HG02884 (cell line): ENCODE results near the gene SCFD2.

Experiments used
- ATAC-seq: cut with Tn5 transposase; IDR thresholded peaks from one replicate; pipeline ENCODE4 v1.9.1; 2021; ENCODE audit warnings: mild to moderate bottlenecking, moderate library complexity; ENCODE audit not compliant: unreplicated experiment

Gene SCFD2

DNA sequence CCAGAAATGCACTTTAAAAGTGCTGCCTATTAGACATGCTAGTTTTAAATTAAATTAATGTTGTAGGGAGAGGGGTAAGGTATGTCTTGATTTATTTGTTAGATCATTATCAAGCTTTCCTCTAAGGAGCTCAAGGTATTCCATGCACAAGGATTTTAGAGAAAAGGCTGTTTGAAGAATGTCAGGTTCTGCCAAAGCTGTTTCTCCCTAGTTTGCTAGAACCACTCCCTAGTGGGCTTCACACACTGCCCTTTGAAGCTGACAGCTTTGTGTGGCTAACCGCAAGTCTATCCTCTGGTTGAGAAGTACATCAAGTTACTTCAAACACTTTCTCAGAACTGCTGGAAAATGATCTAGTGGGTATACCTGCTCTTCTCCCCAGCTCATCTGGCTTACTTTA is 471.4 kb downstream of the SCFD2 start:
- ATAC-seq, result no peak

DNA sequence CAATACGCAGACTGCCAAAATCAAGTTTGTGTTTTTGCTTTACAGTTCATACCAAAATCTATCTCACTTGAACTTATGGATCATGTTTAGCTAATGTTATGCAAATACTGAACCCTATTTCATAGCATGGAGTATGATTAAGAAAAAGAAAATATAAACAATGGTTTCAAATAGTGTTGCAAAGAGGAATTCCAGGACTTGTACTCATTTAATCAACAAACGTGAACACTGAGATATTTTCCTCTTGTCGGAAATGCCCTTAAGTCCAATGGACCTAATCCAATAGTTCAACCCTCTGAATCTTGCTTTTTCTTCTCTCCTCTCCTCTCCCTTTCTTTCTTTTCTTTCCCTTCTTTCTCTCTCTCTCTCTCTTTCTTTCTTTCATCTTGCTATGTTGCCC is 473.0 kb downstream of the SCFD2 start:
- no peak for ATAC-seq

DNA sequence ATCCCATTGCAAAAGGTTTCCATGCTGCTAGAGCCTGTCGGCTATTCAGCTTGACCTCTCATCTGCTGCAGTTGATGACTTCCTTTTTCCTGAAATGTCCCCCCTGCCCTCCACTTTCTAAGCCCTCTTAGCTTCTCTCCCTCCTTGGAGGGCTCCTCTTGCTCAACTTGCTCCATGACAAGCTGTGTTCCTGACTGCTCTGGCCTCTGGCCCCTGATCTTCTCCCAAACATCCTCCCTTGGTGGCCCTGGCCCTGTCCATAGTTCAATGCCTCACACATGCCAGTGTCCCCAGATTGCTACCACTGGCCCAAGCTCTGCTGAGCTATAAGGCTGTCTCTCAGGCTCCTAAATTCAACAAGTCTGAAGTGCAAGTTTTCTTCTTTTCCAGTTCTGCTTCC is 474.1 kb downstream of the SCFD2 start:
- no peak for ATAC-seq

DNA sequence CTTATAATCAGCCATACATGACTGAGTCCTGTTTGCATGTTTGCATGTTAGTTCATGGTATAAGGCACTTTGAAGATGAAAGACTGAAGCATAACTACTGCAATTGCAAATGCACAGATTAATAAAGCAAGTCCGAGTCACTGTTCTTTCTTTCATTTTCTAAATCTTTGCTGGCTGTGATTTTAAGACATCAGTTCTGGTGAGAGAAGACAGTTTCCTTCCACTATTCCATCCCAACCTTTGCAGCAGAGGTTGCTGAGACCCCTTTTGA is 475.4 kb downstream of the SCFD2 start:
- ATAC-seq, result no peak

DNA sequence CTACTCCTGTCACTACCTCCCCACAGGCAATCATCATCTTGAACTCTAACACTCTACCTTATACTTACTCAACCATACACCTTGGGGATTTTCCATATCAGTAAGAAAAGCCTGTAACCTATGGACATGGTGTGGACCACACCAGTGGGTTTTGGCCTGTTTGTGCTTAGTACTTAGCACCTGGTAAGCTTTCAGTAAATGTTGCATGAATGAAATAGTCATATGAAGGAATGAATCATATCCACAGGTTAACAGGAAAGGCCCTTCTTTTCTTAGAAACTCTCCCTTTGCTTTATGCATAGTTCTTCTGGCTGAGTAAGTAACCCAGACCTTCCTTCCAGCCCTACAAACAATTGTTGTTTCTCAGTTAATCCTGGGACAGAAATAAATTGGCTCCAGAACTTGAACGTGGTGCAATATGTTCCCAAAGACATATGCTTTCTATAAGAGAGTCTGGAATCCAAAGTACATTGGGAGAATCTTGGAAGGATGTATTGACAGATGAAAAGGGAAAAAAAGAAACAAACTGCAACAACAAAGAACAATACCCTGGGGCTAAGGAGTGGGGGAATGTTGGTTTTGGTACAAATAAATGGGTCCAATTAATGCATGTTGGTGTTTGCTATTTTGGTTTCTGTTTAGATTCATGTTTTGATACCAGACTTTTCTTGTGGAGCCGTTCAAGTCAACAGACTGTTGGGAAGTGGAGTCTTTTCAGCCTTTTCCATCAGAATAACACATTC is 475.9 kb downstream of the SCFD2 start:
- ATAC-seq, result no peak

DNA sequence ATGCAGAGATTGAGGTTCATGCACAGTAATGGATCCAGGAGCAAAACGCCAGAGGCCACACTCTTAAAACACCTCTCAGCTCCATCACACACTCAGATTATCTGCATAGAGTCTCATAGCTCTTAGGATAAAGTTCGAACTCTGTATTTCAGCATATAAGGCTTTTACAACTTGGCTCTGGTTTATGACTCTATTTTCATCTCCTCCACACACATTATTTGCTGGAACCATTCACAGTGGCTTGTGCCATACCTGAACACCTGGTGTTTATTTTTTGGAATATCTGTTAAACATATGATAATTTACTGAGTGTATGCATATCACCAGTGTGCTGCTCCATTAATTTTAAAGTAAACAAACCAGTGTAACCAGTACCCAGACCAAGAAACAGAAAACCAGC is 476.5 kb downstream of the SCFD2 start:
- no peak for ATAC-seq

DNA sequence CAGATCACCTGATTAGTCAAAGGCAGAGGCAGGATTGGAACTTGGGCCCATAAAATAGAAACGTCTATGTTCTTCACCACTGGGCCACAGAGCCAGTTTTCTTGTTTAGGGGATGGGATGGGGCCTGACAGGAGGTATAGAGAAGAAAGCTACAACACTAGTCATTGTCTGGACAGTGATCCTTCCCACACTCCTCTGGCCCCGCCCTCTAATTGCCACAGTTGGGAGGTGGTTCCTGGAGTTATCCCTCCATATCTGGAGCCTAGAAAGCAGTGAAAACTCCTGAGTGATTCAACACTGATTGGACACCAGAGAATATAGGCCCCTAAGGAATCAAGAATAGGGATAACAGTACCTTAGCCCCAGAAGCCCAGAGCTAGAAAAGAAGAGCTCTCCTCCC is 480.9 kb downstream of the SCFD2 start:
- ATAC-seq, result no peak

DNA sequence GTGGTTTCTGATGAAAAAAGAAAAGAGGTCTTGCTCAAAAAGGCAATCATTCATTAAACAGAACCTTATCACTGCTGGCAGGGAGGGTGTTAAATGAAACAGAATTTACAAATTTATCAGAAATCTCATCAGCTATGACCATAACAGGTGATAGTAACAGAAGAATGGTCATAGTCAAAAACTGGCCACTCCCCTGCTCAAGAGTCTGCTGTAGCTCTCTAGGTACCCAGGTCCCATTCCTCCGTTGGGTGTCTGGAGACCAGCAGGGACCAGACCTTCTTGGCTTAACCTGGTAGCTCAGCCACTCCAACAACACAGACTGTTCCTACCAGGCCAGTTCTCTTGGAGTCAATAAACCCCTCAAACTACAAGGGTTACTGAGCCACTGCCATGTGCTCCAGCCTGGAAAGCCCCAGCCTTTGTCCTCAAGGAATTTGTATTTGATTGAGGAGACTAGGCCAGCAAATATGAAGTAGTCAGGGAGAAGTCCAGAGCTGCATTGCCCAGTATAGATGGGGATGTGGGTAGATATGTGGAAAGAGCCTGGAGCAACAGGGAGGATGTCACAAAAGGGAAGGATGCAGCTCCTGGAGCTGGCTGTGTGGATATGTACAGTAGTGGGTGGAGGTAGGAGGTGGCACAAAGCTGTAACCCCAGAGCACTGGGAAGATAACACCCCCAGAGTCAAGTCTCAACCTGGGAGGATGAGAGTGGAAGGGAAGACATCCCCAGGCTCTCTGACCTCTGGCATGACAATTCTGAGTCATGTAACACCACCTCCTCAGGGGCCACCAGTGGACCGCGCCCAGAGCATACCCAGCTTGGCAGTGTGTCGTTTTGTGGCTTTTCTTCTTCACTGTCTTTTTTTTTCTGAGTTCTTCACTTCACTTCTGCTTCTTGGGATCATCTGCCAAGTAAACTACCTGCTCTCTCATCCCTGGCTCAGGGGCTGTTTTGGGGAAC is 481.9 kb downstream of the SCFD2 start:
- no peak for ATAC-seq

DNA sequence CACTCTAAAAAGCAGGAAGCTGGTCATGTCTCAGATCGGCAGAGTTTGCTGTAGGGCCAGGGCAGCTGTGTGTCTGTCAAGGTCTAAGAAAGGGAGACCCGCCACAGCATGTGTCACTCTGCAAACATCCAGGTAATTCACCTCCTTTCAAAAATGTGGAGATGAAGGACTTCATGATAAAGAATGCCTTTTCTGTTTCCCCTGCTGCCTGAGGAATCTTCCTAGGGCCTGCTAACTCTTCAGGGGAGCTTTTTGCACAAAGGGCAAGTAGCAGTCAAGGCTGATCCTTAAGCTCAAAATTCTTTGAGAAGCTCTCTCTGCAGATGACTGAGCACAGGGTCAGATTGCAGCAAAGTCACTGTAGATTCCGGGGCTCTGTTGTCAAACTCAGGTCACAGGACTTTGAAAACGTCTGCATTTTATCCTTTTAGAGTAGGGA is 482.7 kb downstream of the SCFD2 start:
- ATAC-seq, result no peak

DNA sequence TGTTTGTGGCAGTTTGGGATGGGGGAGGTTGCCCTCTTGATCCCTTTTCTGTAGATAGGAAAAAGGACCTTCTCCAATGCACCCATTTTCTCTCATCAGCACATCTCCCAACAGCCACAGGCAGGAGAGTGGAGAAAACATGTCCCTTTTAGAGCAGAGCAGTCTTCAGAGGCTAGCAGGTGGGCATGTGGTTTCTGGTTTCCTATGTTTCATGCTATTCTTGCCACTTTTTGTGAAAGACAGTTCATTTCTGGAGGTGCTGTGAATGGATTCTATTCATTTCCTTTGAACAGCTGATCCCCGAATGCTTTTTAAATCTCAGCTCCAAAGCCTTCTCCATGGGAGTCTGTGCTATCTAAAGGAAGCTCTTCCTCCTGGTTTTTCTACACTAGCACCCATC is 484.9 kb downstream of the SCFD2 start:
- no peak for ATAC-seq

DNA sequence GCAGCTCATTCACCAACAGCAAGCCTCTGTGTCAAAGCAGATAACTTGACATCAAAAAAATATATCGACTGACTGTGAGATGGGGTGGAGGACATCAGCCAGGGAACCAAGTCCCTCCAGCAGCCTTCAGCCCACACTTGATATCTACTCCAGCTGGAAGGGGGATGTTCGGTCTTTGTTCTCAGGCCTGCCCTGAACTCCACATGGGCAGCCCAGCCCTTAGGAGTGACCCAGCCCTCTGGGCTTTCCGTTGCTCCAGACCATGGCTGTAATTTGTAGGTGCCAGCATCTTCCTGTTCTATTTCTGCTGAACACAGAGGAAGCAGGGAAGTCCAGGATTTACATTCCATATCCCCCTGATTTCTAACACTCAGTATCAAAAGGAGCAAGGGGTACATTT is 486.4 kb downstream of the SCFD2 start:
- no peak for ATAC-seq

DNA sequence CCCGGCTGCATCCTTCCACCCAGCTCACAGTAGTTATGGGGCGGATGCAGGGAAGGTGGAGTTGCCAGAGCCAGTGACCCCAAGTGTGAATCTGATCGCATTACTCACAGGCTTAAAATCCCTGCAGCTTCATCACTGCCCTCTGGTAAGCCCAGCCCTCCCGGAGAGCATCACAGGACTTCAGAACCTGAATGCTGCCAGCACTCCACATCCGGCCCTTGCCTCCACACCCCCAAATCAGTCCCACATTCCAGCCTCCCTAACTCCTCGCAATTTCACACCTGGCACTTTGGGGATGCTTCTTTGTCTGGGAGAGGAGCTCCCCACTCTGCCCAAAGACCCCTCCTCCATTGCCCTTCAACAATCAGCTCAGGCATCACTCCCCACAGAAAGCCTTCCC is 488.2 kb downstream of the SCFD2 start:
- no peak for ATAC-seq

DNA sequence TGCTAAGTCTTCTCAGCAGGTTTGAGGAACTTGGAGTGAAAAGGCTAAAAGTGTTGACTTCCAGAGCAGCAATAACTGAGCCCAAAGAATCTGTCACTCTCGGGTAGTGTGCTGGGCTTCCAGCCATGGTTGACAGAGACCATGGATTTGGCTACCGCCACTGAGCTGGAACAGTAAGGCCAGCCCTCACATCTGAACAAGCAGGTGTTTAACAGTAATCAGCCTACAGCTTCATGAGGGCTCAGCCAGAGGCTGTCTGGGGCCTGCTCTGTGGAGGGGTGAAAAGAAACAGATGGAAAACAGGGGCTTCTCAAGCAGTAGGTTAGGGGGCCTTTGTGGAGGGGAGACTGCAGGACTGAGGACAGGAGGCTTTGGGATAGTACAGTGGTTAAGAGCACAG is 488.8 kb downstream of the SCFD2 start:
- no peak for ATAC-seq

DNA sequence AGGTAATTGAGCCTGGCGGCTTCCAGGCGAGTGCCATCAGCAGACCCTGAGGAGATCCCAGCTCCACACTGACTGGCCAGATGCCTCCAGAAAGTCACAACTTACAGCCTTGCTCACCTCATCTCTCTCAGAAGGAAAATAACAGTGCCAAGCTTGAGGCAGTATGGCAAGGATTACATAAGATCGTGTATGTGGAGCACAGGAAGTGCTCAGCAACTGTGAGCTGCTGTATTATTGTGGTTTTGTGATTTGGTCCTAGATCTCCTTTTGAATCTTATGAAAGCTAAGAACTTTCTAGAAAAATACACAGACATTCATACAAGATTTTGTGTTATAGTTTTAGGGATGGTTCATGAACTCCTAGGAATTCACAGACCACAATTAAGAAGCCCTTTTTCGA is 489.8 kb downstream of the SCFD2 start:
- ATAC-seq, result no peak

DNA sequence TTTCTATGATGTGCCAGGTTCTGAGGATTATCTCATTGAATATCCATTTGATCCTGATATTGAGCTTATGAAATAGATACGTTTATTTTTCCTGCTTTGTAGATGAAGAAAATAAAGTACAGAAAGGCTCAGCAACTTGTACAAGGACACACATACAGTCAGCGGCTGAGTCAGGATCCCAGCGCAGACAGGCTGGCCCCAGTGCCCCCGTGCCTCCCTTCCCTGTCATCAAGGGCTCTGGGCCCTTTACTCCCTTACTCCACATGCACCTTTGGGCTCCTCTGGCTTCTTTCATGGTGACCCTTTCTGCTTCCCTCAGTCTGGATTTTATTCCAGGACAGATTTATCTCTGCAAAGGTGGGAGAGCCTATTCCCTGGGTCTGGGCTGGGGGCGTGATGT is 490.9 kb downstream of the SCFD2 start:
- no peak for ATAC-seq

DNA sequence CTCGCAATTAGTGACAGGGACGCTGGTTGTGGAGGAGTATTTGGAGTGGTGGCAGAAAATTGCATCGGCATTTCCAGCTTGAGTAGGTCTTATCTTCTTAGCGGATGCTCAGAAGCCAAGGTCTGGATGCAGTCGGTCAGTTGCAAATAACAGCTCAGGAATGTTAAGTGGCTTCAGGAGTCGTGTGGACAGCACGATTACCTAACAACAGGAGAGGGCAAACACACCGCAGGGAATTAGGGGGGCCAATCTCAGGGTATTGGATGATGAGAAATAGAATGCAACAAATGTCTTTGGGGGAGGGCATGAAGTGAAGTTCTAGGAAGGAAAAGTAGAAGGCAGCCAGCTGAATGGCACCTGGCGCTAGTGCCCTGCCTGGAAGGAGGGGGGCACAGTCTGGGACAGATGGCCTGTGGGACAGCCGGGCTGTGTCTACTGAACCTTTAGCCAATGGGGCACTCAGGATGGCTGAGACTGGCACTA is 492.0 kb downstream of the SCFD2 start:
- ATAC-seq, result no peak

DNA sequence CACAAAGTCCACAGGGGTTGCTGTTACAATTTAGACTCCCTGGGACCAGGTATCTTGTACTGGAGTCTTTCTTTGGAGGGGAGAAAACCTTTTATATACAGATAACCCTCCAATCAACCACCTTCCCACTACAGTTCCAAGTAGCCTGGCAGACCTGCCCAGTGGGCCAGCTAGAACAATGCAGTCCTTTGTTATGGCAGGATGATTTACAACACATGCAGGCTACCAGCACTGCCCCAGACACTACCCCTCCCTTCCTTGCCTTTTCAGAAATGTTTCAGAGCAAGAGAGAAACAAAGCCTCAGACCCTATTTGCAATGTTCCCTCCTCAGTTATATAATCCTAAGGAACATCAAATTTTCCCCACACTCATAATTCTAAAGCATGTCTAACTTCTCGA is 492.7 kb downstream of the SCFD2 start:
- ATAC-seq, result no peak

DNA sequence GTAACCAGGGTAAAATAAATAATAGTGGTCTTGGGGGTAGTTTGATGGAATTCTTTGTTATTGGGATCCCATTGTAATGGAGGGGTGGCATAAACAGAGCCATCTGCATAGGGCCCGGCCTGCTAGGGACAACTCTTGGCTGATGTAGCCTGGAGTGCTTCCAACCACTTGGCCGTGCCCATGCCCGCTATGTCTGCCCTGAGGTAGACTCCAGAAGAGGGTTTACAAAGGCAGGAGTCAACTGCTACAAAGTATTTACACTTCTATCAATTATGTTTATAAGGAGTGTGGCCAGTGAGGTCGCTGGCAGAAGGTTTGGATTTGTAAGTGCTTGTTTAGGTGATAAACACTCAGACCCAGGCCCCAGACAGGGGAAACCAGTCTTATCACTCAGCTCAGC is 495.6 kb downstream of the SCFD2 start:
- no peak for ATAC-seq

DNA sequence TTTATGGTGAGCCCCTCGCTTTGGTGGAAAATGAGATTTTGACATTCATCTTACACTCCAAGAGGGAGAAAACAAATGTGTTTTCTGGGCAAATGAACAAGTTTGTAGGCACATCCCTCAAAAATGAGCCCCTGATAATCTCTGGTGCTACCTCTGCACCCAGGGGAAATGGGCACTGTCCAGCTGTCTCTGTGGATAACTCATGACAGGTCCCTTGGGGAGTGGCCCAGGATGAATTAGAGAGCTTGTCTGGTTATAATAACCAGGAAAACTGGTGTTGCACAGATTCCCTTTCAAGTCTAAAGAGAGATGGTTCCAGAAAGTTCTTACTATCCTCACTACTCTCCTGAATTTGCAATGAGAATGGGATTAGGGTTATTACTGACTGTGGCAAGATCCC is 496.2 kb downstream of the SCFD2 start:
- ATAC-seq, result no peak

DNA sequence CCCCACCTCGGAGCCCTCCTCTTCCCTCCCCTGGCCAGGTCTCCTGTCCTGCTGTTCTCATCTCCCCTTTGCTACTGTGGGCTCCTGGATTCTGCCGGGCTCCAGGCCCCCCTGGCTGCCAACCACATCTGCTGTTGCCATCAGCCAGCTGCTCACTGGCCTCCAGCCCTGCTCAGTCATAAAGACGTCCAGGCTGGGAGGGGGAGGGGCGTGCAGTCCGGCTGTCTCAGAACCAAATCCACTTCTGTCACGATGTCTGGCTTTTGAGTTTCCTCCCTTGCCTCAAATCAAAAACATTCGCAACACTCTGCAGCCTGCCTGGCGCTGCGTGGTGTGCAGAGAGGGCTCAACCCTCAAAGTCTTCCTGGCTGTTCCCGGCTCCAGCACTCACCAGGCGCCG is 496.7 kb downstream of the SCFD2 start:
- ATAC-seq, result no peak

DNA sequence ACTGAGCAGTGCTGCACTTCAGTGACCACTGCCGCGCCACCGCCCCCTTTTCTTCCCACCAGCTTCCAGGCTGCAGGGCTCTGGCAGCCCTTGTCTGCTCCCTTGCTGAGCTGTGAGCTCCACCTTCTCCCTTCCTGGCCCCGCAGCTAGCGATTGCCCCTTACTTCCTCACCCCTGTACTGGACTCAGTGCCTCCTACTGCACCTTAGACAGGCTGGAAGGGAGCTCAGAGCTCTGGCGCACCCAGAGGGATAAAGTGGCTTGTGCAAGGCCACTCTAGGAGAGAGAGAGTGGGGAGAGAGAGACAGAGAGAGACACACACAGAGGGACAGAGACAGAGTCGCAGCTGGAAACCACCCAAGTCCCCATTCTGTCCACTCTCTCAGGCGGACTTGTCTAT is 497.7 kb downstream of the SCFD2 start:
- no peak for ATAC-seq

DNA sequence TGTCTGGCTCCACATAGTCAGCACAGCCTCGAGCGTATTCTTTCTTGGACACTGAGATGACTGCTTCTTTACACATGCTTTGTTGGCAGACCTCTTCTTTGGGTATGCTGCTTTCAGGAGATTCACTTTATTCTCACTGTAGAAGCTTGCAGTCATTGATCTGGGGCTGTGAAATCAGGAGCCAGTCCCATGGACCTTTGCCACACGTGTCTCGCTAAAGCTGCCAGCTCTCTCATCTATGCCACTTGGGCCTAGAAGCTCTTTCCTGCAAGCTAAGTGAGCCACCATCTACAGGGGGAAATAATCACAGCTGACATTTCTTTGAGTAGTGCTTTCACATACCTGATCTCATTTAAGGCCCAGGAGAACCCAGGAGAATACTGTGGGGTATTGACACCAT is 498.7 kb downstream of the SCFD2 start:
- no peak for ATAC-seq
